HepG2 (cell line): ENCODE data around the gene SMPD3.

Experiments
- EZH2 ChIP-seq: conservative IDR thresholded peaks from 2 replicates; pipeline ENCODE4 v1.6.1; 2012; ENCODE audit warnings: mild to moderate bottlenecking, low read depth, low read length, moderate library complexity
- SP2 ChIP-seq: sonication (generic); formaldehyde crosslinking; IDR thresholded peaks from 2 replicates; pipeline ENCODE4 v1.5.1; 2020; ENCODE audit warnings: mild to moderate bottlenecking, missing genetic modification reagents
- TARDBP ChIP-seq: sonication (generic); formaldehyde crosslinking; IDR thresholded peaks from 2 replicates; pipeline ENCODE4 v1.8.0; 2022; ENCODE audit warnings: mild to moderate bottlenecking, missing genetic modification reagents
- TMF1 ChIP-seq: sonication (generic); formaldehyde crosslinking; IDR thresholded peaks from 2 replicates; pipeline ENCODE4 v1.8.1; 2022; ENCODE audit warnings: low read depth, missing genetic modification reagents
- ZNF101 ChIP-seq: sonication (generic); formaldehyde crosslinking; IDR thresholded peaks from 2 replicates; pipeline ENCODE4 v1.4.0; 2020; ENCODE audit warnings: mild to moderate bottlenecking, low read depth, missing genetic modification reagents, borderline replicate concordance
- ZNF562 ChIP-seq: sonication (generic); formaldehyde crosslinking; IDR thresholded peaks from 2 replicates; pipeline ENCODE4 v1.8.0; 2022; ENCODE audit warnings: missing genetic modification reagents, borderline replicate concordance
- TF ChIP-seq, protein P1 (sequence below): sonication (generic); formaldehyde crosslinking; IDR thresholded peaks from 2 replicates; pipeline ENCODE4 v1.5.0; 2020; ENCODE audit warnings: mild to moderate bottlenecking, missing genetic modification reagents, moderate library complexity
- TF ChIP-seq, protein P2 (sequence below): IDR thresholded peaks from 2 replicates; pipeline ENCODE4 v1.6.1; 2016; ENCODE audit warnings: missing genetic modification reagents, missing compliant biosample characterization
- TF ChIP-seq, protein P3 (sequence below): sonication (generic); formaldehyde crosslinking; IDR thresholded peaks from 2 replicates; pipeline ENCODE4 v1.4.0; 2020; ENCODE audit warnings: mild to moderate bottlenecking, missing genetic modification reagents
- TF ChIP-seq, protein P4 (sequence below): sonication (generic); formaldehyde crosslinking; IDR thresholded peaks from 2 replicates; pipeline ENCODE4 v1.5.0; 2020; ENCODE audit warnings: missing genetic modification reagents
- TF ChIP-seq, protein P5 (sequence below): sonication (generic); formaldehyde crosslinking; IDR thresholded peaks from 2 replicates; pipeline ENCODE4 v1.8.1; 2022; ENCODE audit warnings: low read depth, mild to moderate bottlenecking, missing genetic modification reagents

DNA sequence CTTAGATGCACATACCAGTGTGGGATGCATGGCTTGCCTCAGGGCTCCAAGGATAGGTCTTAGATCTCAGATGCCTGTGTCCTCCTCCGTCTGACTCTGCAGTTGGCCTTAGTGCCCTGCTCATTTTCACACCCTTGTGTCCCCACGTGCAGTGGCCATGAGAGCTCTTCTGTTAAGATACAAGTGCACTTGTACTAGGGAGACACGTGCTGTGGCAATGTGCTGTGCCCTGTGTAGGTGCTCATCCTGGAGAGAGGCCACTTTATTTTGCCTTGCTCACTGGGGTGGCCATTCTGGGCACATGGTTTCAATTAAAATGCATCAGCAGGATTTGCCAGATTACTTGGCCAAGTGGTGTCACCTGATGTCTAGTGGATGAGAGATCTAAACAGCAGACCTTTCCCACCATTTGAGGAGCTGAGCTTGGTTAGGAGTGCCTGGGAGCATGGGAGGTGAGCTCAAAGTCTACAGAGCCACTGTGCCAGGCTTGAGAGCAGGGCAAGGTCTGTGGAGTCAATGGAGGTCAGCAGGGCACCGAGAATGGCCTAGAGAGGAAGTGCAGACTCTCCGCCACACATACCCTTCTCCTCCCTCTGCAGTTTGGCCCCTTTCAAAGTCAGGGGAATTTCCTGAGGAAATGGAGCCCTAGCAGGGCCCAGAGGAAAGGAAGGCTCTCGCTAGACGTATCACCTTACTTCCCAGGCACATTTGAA, 25.2 kb upstream of the SMPD3 start:
- TF ChIP-seq, protein P1, sequence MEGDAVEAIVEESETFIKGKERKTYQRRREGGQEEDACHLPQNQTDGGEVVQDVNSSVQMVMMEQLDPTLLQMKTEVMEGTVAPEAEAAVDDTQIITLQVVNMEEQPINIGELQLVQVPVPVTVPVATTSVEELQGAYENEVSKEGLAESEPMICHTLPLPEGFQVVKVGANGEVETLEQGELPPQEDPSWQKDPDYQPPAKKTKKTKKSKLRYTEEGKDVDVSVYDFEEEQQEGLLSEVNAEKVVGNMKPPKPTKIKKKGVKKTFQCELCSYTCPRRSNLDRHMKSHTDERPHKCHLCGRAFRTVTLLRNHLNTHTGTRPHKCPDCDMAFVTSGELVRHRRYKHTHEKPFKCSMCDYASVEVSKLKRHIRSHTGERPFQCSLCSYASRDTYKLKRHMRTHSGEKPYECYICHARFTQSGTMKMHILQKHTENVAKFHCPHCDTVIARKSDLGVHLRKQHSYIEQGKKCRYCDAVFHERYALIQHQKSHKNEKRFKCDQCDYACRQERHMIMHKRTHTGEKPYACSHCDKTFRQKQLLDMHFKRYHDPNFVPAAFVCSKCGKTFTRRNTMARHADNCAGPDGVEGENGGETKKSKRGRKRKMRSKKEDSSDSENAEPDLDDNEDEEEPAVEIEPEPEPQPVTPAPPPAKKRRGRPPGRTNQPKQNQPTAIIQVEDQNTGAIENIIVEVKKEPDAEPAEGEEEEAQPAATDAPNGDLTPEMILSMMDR (CRISPR knock-in tag), result no peak
- TF ChIP-seq ZNF101 (no peak), ZNF562 (CRISPR knock-in tag) (no peak), EZH2 (no peak), TMF1 (CRISPR knock-in tag) (no peak), SP2 (no peak), TARDBP (no peak)
- TF ChIP-seq, protein P2, sequence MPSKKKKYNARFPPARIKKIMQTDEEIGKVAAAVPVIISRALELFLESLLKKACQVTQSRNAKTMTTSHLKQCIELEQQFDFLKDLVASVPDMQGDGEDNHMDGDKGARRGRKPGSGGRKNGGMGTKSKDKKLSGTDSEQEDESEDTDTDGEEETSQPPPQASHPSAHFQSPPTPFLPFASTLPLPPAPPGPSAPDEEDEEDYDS, result no peak
- TF ChIP-seq, protein P3, sequence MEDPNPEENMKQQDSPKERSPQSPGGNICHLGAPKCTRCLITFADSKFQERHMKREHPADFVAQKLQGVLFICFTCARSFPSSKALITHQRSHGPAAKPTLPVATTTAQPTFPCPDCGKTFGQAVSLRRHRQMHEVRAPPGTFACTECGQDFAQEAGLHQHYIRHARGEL (CRISPR knock-in tag), result no peak
- TF ChIP-seq, protein P4, sequence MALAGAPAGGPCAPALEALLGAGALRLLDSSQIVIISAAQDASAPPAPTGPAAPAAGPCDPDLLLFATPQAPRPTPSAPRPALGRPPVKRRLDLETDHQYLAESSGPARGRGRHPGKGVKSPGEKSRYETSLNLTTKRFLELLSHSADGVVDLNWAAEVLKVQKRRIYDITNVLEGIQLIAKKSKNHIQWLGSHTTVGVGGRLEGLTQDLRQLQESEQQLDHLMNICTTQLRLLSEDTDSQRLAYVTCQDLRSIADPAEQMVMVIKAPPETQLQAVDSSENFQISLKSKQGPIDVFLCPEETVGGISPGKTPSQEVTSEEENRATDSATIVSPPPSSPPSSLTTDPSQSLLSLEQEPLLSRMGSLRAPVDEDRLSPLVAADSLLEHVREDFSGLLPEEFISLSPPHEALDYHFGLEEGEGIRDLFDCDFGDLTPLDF (CRISPR knock-in tag), result no peak
- TF ChIP-seq, protein P5, sequence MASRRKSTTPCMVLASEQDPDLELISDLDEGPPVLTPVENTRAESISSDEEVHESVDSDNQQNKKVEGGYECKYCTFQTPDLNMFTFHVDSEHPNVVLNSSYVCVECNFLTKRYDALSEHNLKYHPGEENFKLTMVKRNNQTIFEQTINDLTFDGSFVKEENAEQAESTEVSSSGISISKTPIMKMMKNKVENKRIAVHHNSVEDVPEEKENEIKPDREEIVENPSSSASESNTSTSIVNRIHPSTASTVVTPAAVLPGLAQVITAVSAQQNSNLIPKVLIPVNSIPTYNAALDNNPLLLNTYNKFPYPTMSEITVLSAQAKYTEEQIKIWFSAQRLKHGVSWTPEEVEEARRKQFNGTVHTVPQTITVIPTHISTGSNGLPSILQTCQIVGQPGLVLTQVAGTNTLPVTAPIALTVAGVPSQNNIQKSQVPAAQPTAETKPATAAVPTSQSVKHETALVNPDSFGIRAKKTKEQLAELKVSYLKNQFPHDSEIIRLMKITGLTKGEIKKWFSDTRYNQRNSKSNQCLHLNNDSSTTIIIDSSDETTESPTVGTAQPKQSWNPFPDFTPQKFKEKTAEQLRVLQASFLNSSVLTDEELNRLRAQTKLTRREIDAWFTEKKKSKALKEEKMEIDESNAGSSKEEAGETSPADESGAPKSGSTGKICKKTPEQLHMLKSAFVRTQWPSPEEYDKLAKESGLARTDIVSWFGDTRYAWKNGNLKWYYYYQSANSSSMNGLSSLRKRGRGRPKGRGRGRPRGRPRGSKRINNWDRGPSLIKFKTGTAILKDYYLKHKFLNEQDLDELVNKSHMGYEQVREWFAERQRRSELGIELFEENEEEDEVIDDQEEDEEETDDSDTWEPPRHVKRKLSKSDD (CRISPR knock-in tag), result no peak
